BLaER1 treated with 17β-estradiol and CSF1 and Interleukin-3, amounts not matched to agents 10 nM and 100 nM (cell line): Measurements from ENCODE around the gene GNA12.

Experiments
- H3K27ac ChIP-seq, 11 experiments: shearing (Covaris generic); formaldehyde crosslinking; 2 replicates each; pipeline ENCODE4 v1.8.1; 2022
- H3K27me3 ChIP-seq, 11 experiments: shearing (Covaris generic); formaldehyde crosslinking; 2 replicates each; pipeline ENCODE4 v1.8.1; 2022
- H3K36me3 ChIP-seq, 11 experiments: shearing (Covaris generic); formaldehyde crosslinking; 2 replicates each; pipeline ENCODE4 v1.8.1; 2022
- H3K4me1 ChIP-seq, 10 experiments: shearing (Covaris generic); formaldehyde crosslinking; 2 replicates each; pipeline ENCODE4 v1.8.1; 2022
- H3K4me2 ChIP-seq, 11 experiments: shearing (Covaris generic); formaldehyde crosslinking; 2 replicates each; pipeline ENCODE4 v1.8.1; 2022
- H3K4me3 ChIP-seq, 10 experiments: shearing (Covaris generic); formaldehyde crosslinking; 2 replicates each; pipeline ENCODE4 v1.8.1; 2022
- H3K9ac ChIP-seq, 11 experiments: shearing (Covaris generic); formaldehyde crosslinking; 2 replicates each; pipeline ENCODE4 v1.8.1; 2022
- H3K9me3 ChIP-seq, 11 experiments: shearing (Covaris generic); formaldehyde crosslinking; replicated peaks in 1 of 11; 2 replicates each; pipeline ENCODE4 v1.8.1; 2022
- H4K20me1 ChIP-seq, 11 experiments: shearing (Covaris generic); formaldehyde crosslinking; 2 replicates each; pipeline ENCODE4 v1.8.1; 2022
- Cebpa-rat ChIP-seq, 11 experiments: shearing (Covaris generic); IDR thresholded peaks; 2 replicates each; pipeline ENCODE4 v1.8.1; 2022

Gene GNA12

GRCh38 chr7:2792235-2792634 is 51.9 kb downstream of the GNA12 start:
- Histone ChIP-seq H3K4me3 (no peak overlapping the region), H3K36me3 (peaks cover 72 to 90% (median 80%) of the 10 kb centered on the region in 11 experiments)
- no peak for TF ChIP-seq Cebpa-rat (IDR thresholded peaks at IDR 0.05)

GRCh38 chr7:2791390-2791789 is 52.7 kb downstream of the GNA12 start:
- peaks cover 0 to 29% (median 13%) of the 10 kb centered on the region in 11 experiments; a peak in 18 of 22 replicates for H3K9me3 ChIP-seq
- H3K4me2 ChIP-seq, result no peak overlapping the region
- TF ChIP-seq Cebpa-rat (IDR thresholded peaks at IDR 0.05), result no peak
- peaks cover 0 to 34% (median 0%) of the 10 kb centered on the region in 11 experiments; a peak in 8 of 22 replicates for H4K20me1 ChIP-seq
- peaks cover 80 to 99% (median 88%) of the 10 kb centered on the region in 11 experiments for H3K36me3 ChIP-seq
- no peak overlapping the region for H3K27ac ChIP-seq
- H3K4me3 ChIP-seq, result no peak overlapping the region
- no peak overlapping the region for H3K9ac ChIP-seq
- H3K27me3 ChIP-seq, result no peaks in the 10 kb centered on the region
- H3K4me1 ChIP-seq, result peaks cover 0 to 2% (median under 1%) of the 10 kb centered on the region in 10 experiments; a peak in 8 of 20 replicates

More at GRCh38 chr7:2792235-2792634, 51.9 kb downstream of the GNA12 start:
- peaks cover 6 to 10% (median 8%) of the 10 kb centered on the region in 10 experiments; a peak in 19 of 20 replicates for H3K4me1 ChIP-seq
- no peak overlapping the region for H3K27ac ChIP-seq
- no peaks in the 10 kb centered on the region for H3K27me3 ChIP-seq
- no peak overlapping the region for H3K4me2 ChIP-seq
- peaks cover 0 to 42% (median 7%) of the 10 kb centered on the region in 11 experiments; a peak in 12 of 22 replicates for H4K20me1 ChIP-seq
- no peak overlapping the region for H3K9ac ChIP-seq
- peaks cover 0 to 21% (median 5%) of the 10 kb centered on the region in 11 experiments; a peak in 16 of 22 replicates for H3K9me3 ChIP-seq

- Histone ChIP-seq H3K4me2 (no peak overlapping the region), H3K27ac (no peak overlapping the region), H3K4me3 (no peak overlapping the region), H3K36me3 (peaks cover 63 to 100% (median 90%) of the 10 kb centered on the region in 11 experiments), H3K9ac (no peak overlapping the region), H3K27me3 (no peaks in the 10 kb centered on the region), H3K9me3 (peaks cover 0 to 63% (median 46%) of the 10 kb centered on the region in 11 experiments; a peak in 20 of 22 replicates), H3K4me1 (peaks cover 8 to 25% (median 17%) of the 10 kb centered on the region in 10 experiments), H4K20me1 (peaks cover 0 to 20% (median 0%) of the 10 kb centered on the region in 11 experiments; a peak in 6 of 22 replicates)
- TF ChIP-seq Cebpa-rat (IDR thresholded peaks at IDR 0.05), result no peak
These were observed 56.7 kb downstream of the GNA12 start for GRCh38 chr7:2787251-2787951.

- Histone ChIP-seq H3K4me2 (no peak overlapping the region), H3K9ac (no peak overlapping the region), H3K4me3 (no peak overlapping the region), H3K9me3 (peaks cover 0 to 67% (median 51%) of the 10 kb centered on the region in 11 experiments; a peak in 20 of 22 replicates), H4K20me1 (peaks cover 0 to 18% (median 0%) of the 10 kb centered on the region in 11 experiments; a peak in 5 of 22 replicates), H3K27ac (no peak overlapping the region), H3K27me3 (no peaks in the 10 kb centered on the region), H3K4me1 (peaks cover 11 to 33% (median 23%) of the 10 kb centered on the region in 10 experiments), H3K36me3 (peaks cover 56 to 100% (median 87%) of the 10 kb centered on the region in 11 experiments)
- no peak for TF ChIP-seq Cebpa-rat (IDR thresholded peaks at IDR 0.05)
These were observed 57.4 kb downstream of the GNA12 start for GRCh38 chr7:2786607-2787116.

GRCh38 chr7:2785071-2785500 is 59.0 kb downstream of the GNA12 start:
- H3K27ac ChIP-seq, result peak overlapping the region in 1 of 11 experiments; percentile 24; a peak in 1 of 22 replicates
- no peaks in the 10 kb centered on the region for H3K27me3 ChIP-seq
- peaks cover 0 to 20% (median 0%) of the 10 kb centered on the region in 11 experiments; a peak in 5 of 22 replicates for H4K20me1 ChIP-seq
- peaks cover 0 to 67% (median 51%) of the 10 kb centered on the region in 11 experiments; a peak in 20 of 22 replicates for H3K9me3 ChIP-seq
- no peak overlapping the region for H3K4me3 ChIP-seq
- peaks cover 14 to 42% (median 26%) of the 10 kb centered on the region in 10 experiments for H3K4me1 ChIP-seq
- no peak for TF ChIP-seq Cebpa-rat (IDR thresholded peaks at IDR 0.05)
- H3K9ac ChIP-seq, result no peak overlapping the region
- peaks cover 44 to 99% (median 80%) of the 10 kb centered on the region in 11 experiments for H3K36me3 ChIP-seq
- peak overlapping the region in 8 of 11 experiments; percentile 4 to 36 (median 30); a peak in 7 of 22 replicates for H3K4me2 ChIP-seq

GRCh38 chr7:2782565-2782964 is 61.5 kb downstream of the GNA12 start:
- Histone ChIP-seq H3K4me3 (no peak overlapping the region), H3K36me3 (peaks cover 33 to 97% (median 66%) of the 10 kb centered on the region in 11 experiments), H3K27ac (peak overlapping the region in 2 of 11 experiments; percentile 47 to 59; a peak in 2 of 22 replicates), H3K4me2 (peak overlapping the region in 4 of 11 experiments; percentile 4 to 64 (median 42); a peak in 7 of 22 replicates), H3K9ac (no peak overlapping the region), H3K9me3 (peaks cover 0 to 53% (median 46%) of the 10 kb centered on the region in 11 experiments; a peak in 20 of 22 replicates), H3K27me3 (no peaks in the 10 kb centered on the region), H4K20me1 (peaks cover 0 to 14% (median 0%) of the 10 kb centered on the region in 11 experiments; a peak in 4 of 22 replicates), H3K4me1 (peaks cover 14 to 43% (median 26%) of the 10 kb centered on the region in 10 experiments)
- TF ChIP-seq Cebpa-rat (IDR thresholded peaks at IDR 0.05), result no peak

GRCh38 chr7:2782121-2782520 is 62.0 kb downstream of the GNA12 start:
- Histone ChIP-seq H3K4me2 (peak overlapping the region in 5 of 11 experiments; percentile 4 to 64 (median 27); a peak in 10 of 22 replicates), H3K27ac (peak overlapping the region in 2 of 11 experiments; percentile 47 to 59; a peak in 2 of 22 replicates), H3K9me3 (peaks cover 0 to 49% (median 42%) of the 10 kb centered on the region in 11 experiments; a peak in 20 of 22 replicates), H3K9ac (no peak overlapping the region), H4K20me1 (peaks cover 0 to 11% (median 0%) of the 10 kb centered on the region in 11 experiments; a peak in 3 of 22 replicates), H3K4me3 (no peak overlapping the region), H3K36me3 (peaks cover 33 to 97% (median 66%) of the 10 kb centered on the region in 11 experiments), H3K27me3 (no peaks in the 10 kb centered on the region), H3K4me1 (peaks cover 14 to 43% (median 26%) of the 10 kb centered on the region in 10 experiments)
- no peak for TF ChIP-seq Cebpa-rat (IDR thresholded peaks at IDR 0.05)

GRCh38 chr7:2781636-2782035 is 62.5 kb downstream of the GNA12 start:
- TF ChIP-seq Cebpa-rat (IDR thresholded peaks at IDR 0.05), result no peak
- peaks cover 14 to 44% (median 26%) of the 10 kb centered on the region in 10 experiments for H3K4me1 ChIP-seq
- H3K36me3 ChIP-seq, result peaks cover 29 to 97% (median 65%) of the 10 kb centered on the region in 11 experiments
- peak overlapping the region in 2 of 11 experiments; percentile 54 to 59; a peak in 2 of 22 replicates for H3K27ac ChIP-seq
- H3K9ac ChIP-seq, result no peak overlapping the region
- H3K4me3 ChIP-seq, result no peak overlapping the region
- H3K9me3 ChIP-seq, result peaks cover 0 to 44% (median 37%) of the 10 kb centered on the region in 11 experiments; a peak in 19 of 22 replicates
- H4K20me1 ChIP-seq, result peaks cover 0 to 9% (median 0%) of the 10 kb centered on the region in 11 experiments; a peak in 1 of 22 replicates
- peak overlapping the region in 5 of 11 experiments; percentile 8 to 64 (median 27); a peak in 7 of 22 replicates for H3K4me2 ChIP-seq
- no peaks in the 10 kb centered on the region for H3K27me3 ChIP-seq
